Natural killer cell (primary cell): ENCODE measurements around the gene SPECC1L. TPM values are rescaled to one million over a fixed set of nuclear protein-coding genes. Genes with fewer than 3 reads are reported as not detected.

ENCODE experiments used
- ATAC-seq, 3 donors: fragments of 150-1000 bp in 2 of 3; fragments of 200-7000 bp in 1 of 3; cut with Tn5 transposase; 1 replicate in 1 of 3; 2 replicates in 2 of 3; pipeline ENCODE4 v1.10.0; 2021; ENCODE audit warnings: mild to moderate bottlenecking in 2 of 3, moderate library complexity in 2 of 3
- DNase-seq, 2 donors: peaks; one replicate each; pipeline versions ENCODE4 v3.0.0 to v3.0.0-alpha.2; 2013 to 2021; ENCODE audit warnings: mixed read lengths in 1 of 2
- H3K27ac ChIP-seq: one replicate; pipeline ENCODE4 v1.5.1; 2013; ENCODE audit warnings: mild to moderate bottlenecking, low read length
- H3K27me3 ChIP-seq: one replicate; pipeline ENCODE4 v1.6.1; 2013; ENCODE audit warnings: low read length; ENCODE audit not compliant: control insufficient read depth, insufficient read depth
- H3K36me3 ChIP-seq: one replicate; pipeline ENCODE4 v1.6.1; 2013; ENCODE audit warnings: low read length; ENCODE audit not compliant: control insufficient read depth, insufficient read depth
- H3K4me1 ChIP-seq: one replicate; pipeline ENCODE4 v1.6.1; 2013; ENCODE audit warnings: low read length; ENCODE audit not compliant: control insufficient read depth, insufficient read depth
- H3K4me3 ChIP-seq: one replicate; pipeline ENCODE4 v1.5.1; 2013; ENCODE audit warnings: low read length
- H3K9me3 ChIP-seq: one replicate; pipeline ENCODE4 v1.6.1; 2013; ENCODE audit warnings: low read length; ENCODE audit not compliant: control insufficient read depth, insufficient read depth
- H3K27ac Mint-ChIP-seq, 2 donors: one replicate each; pipeline ENCODE4 v1.8.0; 2022; ENCODE audit warnings: mild to moderate bottlenecking in 2 of 2, mixed read lengths in 2 of 2, moderate library complexity in 1 of 2
- H3K27me3 Mint-ChIP-seq, 2 donors: one replicate each; pipeline ENCODE4 v1.8.0; 2022; ENCODE audit warnings: low read depth in 2 of 2, mixed read lengths in 2 of 2
- H3K36me3 Mint-ChIP-seq: one replicate; pipeline ENCODE4 v1.8.0; 2022; ENCODE audit warnings: mixed read lengths
- H3K4me1 Mint-ChIP-seq, 2 donors: one replicate each; pipeline ENCODE4 v1.8.0; 2022; ENCODE audit warnings: mixed read lengths in 2 of 2
- H3K4me3 Mint-ChIP-seq: one replicate; pipeline ENCODE4 v1.8.0; 2022; ENCODE audit warnings: mild to moderate bottlenecking, moderate library complexity, mixed read lengths
- H3K9me3 Mint-ChIP-seq, 2 donors: one replicate each; pipeline ENCODE4 v1.8.0; 2022; ENCODE audit warnings: mixed read lengths in 2 of 2
- WGBS: methylation state at CpG from one replicate; pipeline ENCODE4 v1.1.7; 2013; ENCODE audit warnings: missing lambda C conversion rate; ENCODE audit not compliant: insufficient coverage; 5-methylcytosine and 5-hydroxymethylcytosine counted together
- intact Hi-C: fragments of 100-400 bp; cut with micrococcal nuclease; formaldehyde crosslinking; loops from one replicate; pipeline ENCODE4 v1.14.2; 2022
- total RNA-seq, 4 donors: library from RNA; stranded (reverse); fragments of 120-200 nt in 1 of 4; gene quantifications; one replicate each; pipeline versions ENCODE4 v1.2.3 to v1.2.4, GENCODE V29; 2013 to 2022
- TF ChIP-seq, protein P1 (sequence below): fragments of 200-600 bp; IDR thresholded peaks from one replicate; pipeline ENCODE4 v1.8.0; 2022; ENCODE audit warnings: antibody characterized with exemption

The SPECC1L gene
- total RNA-seq, 3 donors from 2014 or later (not counting 1 experiment from before 2014, with no cell fraction given), result 46.1 to 52.9 (median 48.5) TPM

DNA sequence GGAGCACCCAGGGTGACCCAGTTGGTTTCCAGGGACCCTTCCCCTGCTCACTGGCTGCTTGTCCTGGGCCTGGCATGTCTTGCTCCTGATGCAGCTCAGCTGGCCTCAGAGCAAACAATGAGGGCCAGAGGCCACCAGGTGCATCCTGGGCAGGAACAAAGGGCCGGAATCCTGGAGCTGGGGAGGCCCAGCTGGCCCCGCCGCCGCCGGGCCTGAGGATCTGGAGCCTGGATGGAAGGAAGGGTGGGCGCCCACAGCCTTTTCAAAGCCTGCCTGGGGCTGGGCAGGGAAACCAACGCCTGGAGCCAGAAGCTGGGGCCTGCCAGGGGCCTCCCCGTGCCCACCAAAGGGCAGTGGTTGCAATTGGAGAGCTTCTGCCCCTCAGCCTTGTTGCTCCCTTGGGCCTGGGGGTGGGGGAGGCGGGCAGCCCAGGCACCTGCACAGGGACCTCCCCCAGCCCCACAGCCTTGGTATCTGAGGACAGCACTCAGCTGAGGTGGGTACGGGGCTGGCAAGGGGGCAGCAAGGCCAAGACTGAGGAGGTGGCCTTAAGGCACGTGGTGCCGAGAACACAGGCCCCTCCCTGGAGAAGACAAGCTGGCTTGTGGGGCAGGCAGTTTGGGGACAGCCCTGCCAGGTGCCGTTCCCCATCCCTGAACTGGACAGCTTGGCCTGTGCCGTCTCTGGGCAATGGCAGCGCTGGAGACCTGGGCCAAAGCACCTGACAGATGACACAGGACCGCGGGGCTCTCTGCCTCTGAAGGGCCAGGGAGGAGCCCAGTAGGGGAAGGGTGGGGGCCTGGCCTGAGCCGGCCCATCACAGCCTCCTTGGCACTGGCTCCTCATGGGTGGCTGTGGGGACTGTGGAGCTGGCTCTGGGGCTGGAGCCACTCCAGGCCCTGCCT is 149.7 kb downstream of the SPECC1L start:
- Histone ChIP-seq H3K27me3 (no peaks in the 10 kb centered on the region), H3K4me3 (no peak overlapping the region), H3K27ac (no peak overlapping the region), H3K9me3 (no peaks in the 10 kb centered on the region), H3K36me3 (peaks cover 13% of the 10 kb centered on the region), H3K4me1 (peaks cover 15% of the 10 kb centered on the region)
- intact Hi-C loops, result no loop called here
- no peak overlapping the region for H3K27ac Mint-ChIP-seq
- H3K36me3 Mint-ChIP-seq, result no peaks in the 10 kb centered on the region
- H3K4me1 Mint-ChIP-seq, result peaks cover under 1 to 4% of the 10 kb centered on the region in 2 donors
- no peak for DNase-seq
- 79% methylated on average over 18 of the region's 18 CpGs for WGBS
- peaks cover under 1 to 5% of the 10 kb centered on the region in 2 donors for H3K27me3 Mint-ChIP-seq
- H3K9me3 Mint-ChIP-seq, result no peaks in the 10 kb centered on the region
- no peak overlapping the region for H3K4me3 Mint-ChIP-seq
- TF ChIP-seq, protein P1, sequence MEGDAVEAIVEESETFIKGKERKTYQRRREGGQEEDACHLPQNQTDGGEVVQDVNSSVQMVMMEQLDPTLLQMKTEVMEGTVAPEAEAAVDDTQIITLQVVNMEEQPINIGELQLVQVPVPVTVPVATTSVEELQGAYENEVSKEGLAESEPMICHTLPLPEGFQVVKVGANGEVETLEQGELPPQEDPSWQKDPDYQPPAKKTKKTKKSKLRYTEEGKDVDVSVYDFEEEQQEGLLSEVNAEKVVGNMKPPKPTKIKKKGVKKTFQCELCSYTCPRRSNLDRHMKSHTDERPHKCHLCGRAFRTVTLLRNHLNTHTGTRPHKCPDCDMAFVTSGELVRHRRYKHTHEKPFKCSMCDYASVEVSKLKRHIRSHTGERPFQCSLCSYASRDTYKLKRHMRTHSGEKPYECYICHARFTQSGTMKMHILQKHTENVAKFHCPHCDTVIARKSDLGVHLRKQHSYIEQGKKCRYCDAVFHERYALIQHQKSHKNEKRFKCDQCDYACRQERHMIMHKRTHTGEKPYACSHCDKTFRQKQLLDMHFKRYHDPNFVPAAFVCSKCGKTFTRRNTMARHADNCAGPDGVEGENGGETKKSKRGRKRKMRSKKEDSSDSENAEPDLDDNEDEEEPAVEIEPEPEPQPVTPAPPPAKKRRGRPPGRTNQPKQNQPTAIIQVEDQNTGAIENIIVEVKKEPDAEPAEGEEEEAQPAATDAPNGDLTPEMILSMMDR, result no peak
- ATAC-seq, result no peak

GRCh38 chr22:24420977-24421343 is 150.3 kb downstream of the SPECC1L start:
- Histone ChIP-seq H3K4me3 (no peak overlapping the region), H3K27me3 (no peaks in the 10 kb centered on the region), H3K9me3 (no peaks in the 10 kb centered on the region), H3K27ac (no peak overlapping the region), H3K36me3 (peaks cover 8% of the 10 kb centered on the region), H3K4me1 (peaks cover 21% of the 10 kb centered on the region)
- intact Hi-C loops, result no loop called here
- Mint-ChIP-seq H3K27ac (no peak overlapping the region), H3K4me1 (peaks cover 6 to 11% of the 10 kb centered on the region in 2 donors), H3K27me3 (peaks cover 7 to 8% of the 10 kb centered on the region in 2 donors), H3K9me3 (no peaks in the 10 kb centered on the region), H3K4me3 (no peak overlapping the region), H3K36me3 (no peaks in the 10 kb centered on the region)
- no peak for ATAC-seq
- DNase-seq, result no peak
- 86% methylated on average over 11 of the region's 11 CpGs for WGBS
- TF ChIP-seq, protein P1, result no peak

DNA sequence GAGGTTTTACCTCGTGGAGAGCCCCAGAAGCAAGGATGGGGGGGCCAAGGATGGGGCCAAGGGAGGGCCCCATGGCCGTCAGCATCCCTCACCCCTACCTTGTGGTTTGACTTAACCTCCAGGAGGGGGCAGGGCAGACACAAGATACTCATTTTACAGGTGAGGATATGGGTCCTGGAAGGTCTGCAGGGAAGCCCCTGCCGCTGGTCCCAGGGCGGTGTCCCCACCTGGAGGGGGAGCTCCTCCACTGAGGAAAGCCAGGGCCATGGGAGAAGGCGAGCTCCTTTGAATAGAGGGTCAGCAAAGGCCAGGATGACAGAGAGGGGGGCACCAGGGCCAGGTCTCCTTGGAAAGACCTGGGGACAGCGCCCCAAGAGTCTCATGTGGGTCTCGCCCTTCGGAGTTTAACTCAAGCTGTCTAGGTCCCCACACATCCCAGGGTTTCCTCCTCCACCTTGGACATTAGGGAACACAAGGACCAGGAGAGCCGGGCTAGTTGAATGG is 150.8 kb downstream of the SPECC1L start:
- no peak for ATAC-seq
- H3K36me3 ChIP-seq, result peaks cover 3% of the 10 kb centered on the region
- H3K4me3 Mint-ChIP-seq, result no peak overlapping the region

More for the DNA sequence above, 150.8 kb downstream of the SPECC1L start:
- peak in 1 of 2 donors; percentile 71 for DNase-seq
- TF ChIP-seq, protein P1, result no peak
- no peaks in the 10 kb centered on the region for H3K9me3 Mint-ChIP-seq
- Histone ChIP-seq H3K4me3 (no peak overlapping the region), H3K27me3 (no peaks in the 10 kb centered on the region), H3K9me3 (no peaks in the 10 kb centered on the region), H3K27ac (no peak overlapping the region), H3K4me1 (peaks cover 27% of the 10 kb centered on the region)
- 65% methylated on average over 8 of the region's 9 CpGs for WGBS
- peaks cover 9 to 12% of the 10 kb centered on the region in 2 donors for H3K27me3 Mint-ChIP-seq
- intact Hi-C loops, result no loop called here
- H3K36me3 Mint-ChIP-seq, result no peaks in the 10 kb centered on the region
- no peak overlapping the region for H3K27ac Mint-ChIP-seq
- H3K4me1 Mint-ChIP-seq, result peaks cover 12 to 16% of the 10 kb centered on the region in 2 donors
